Measurements from ENCODE around the gene MEIS3. TPM values are rescaled to one million over a fixed set of nuclear protein-coding genes. Genes with fewer than 3 reads are reported as not detected.

MEIS3 gene
- total RNA-seq, 5 donors from 2014 or later (not counting 1 experiment from before 2014, with no cell fraction given) = 0.32 to 0.69 (median 0.54) TPM; not detected in 2

DNA sequence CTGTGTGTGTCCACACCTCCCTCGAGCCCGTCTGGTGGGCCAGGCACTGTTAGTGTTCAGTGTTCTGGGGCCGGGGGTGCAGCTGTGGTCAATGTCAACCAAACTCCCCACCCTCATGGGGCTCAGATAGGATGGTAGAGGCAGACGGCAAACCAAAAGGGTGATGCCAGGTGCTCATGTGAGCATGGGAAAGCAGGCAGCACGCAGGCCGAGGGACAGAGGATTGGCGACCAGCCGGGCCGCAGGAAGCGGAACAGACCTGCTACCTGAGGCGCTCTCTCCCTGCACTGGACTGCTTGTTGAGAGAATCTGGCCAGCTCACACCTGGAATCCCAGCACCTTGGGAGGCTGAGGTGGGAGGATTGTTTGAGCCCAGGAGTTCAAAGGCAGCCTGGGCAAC is 41.1 kb downstream of the MEIS3 start:
- Histone ChIP-seq H3K4me3 (ENCODE audit: control insufficient read depth in 1 of 2, extremely low read depth in 1 of 2, low read length in 1 of 2) (no peak overlapping the region), H3K36me3 (ENCODE audit: control insufficient read depth in 2 of 2, extremely low read depth in 1 of 2, insufficient read depth in 1 of 2, low read length in 1 of 2) (peaks cover 45 to 74% of the 10 kb centered on the region in 2 donors), H3K27ac (ENCODE audit: low read length) (no peak overlapping the region), H3K4me1 (ENCODE audit: control insufficient read depth in 1 of 2, extremely low read depth in 1 of 2, insufficient read depth in 2 of 2, low read length in 2 of 2) (peaks cover 0 to 29% of the 10 kb centered on the region in 2 experiments), H3K27me3 (replicated peaks in 1 of 2; ENCODE audit: control insufficient read depth in 2 of 2, extremely low read depth in 1 of 2, insufficient read depth in 2 of 2, low read length in 1 of 2) (no peaks in the 10 kb centered on the region), H3K9me3 (no peaks in the 10 kb centered on the region)
- WGBS (ENCODE audit: insufficient coverage) = 92% methylated on average over 8 of the region's 11 CpGs
- Mint-ChIP-seq H3K4me3 (no peak overlapping the region), H3K27ac (no peak overlapping the region), H3K27me3 (no peaks in the 10 kb centered on the region), H3K36me3 (peaks cover 25% of the 10 kb centered on the region), H3K9me3 (no peaks in the 10 kb centered on the region), H3K4me1 (peaks cover 14 to 16% (median 15%) of the 10 kb centered on the region in 3 donors)
- ATAC-seq (replicated peaks in 1 of 4) (no peak), DNase-seq (no peak)
- POLR2A ChIA-PET = no interaction called here
- CTCF ChIA-PET = interaction anchor here in 1 of 2 donors (1.0 kb wide), 1 partner anchor 10 kb away, joined by 3 read pairs; no protein-coding TSS in a partner anchor

DNA sequence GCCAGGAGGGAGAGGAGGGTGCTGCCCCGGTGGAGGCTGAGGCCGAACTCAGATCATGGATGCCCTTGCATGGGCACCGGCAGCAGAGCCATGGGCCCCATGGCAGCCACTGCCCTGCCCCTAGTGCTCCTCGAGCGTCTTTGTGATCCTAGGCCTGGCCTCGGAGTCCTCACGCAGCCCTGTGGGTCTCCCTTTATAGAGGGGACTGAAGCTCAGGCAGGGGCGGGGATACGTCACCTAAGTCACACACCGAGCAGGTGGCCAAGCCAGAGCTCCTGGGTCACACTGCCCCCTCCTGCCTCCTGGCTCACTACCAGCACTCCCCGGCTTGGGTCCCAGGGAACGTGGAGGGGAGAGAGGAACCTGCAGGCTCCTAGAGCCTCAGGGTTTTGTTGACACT is 41.5 kb downstream of the MEIS3 start:
- Histone ChIP-seq H3K4me3 (ENCODE audit: control insufficient read depth in 1 of 2, extremely low read depth in 1 of 2, low read length in 1 of 2) (no peak overlapping the region), H3K27me3 (replicated peaks in 1 of 2; ENCODE audit: control insufficient read depth in 2 of 2, extremely low read depth in 1 of 2, insufficient read depth in 2 of 2, low read length in 1 of 2) (no peaks in the 10 kb centered on the region), H3K36me3 (ENCODE audit: control insufficient read depth in 2 of 2, extremely low read depth in 1 of 2, insufficient read depth in 1 of 2, low read length in 1 of 2) (peaks cover 45 to 78% of the 10 kb centered on the region in 2 donors), H3K9me3 (no peaks in the 10 kb centered on the region), H3K27ac (ENCODE audit: low read length) (no peak overlapping the region), H3K4me1 (ENCODE audit: control insufficient read depth in 1 of 2, extremely low read depth in 1 of 2, insufficient read depth in 2 of 2, low read length in 2 of 2) (peaks cover 0 to 29% of the 10 kb centered on the region in 2 experiments)
- WGBS (ENCODE audit: insufficient coverage) = 97% methylated on average over 5 of the region's 12 CpGs
- H3K4me3 Mint-ChIP-seq = no peak overlapping the region
- no peak overlapping the region for H3K27ac Mint-ChIP-seq
- H3K36me3 Mint-ChIP-seq = peaks cover 25% of the 10 kb centered on the region
- ChIA-PET CTCF (interaction anchor here in 1 of 2 donors (1.0 kb wide), 1 partner anchor 11 kb away, joined by 3 read pairs; no protein-coding TSS in a partner anchor), POLR2A (no interaction called here)
- DNase-seq = no peak
- H3K27me3 Mint-ChIP-seq = no peaks in the 10 kb centered on the region
- no peak for ATAC-seq (replicated peaks in 1 of 4)
- H3K9me3 Mint-ChIP-seq = no peaks in the 10 kb centered on the region
- H3K4me1 Mint-ChIP-seq = peaks cover 12 to 14% (median 13%) of the 10 kb centered on the region in 3 donors

DNA sequence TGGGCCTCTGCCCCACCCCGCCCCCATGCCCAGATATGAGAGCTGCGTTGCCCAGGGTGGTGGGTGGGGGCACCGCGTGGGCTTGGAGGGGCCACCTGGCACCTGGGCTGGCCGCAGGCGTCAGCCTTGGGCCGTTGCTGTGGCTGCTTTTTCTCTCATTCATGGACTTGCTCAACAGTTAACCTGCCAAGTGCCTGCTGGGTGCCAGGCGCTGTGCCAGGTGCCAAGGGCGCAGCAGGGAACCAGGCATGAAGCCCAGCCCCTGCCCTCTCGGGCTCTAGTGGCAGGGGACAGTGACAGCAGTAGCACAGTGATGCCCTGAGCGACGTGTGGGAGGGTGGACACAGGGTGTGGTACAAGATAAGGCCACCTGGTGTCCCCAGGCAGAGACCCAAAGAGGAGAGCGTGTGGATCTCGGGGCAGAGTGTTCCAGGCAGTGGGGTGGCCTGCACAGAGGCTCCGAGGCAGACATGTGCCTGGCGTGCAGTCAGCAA is 42.1 kb downstream of the MEIS3 start:
- H3K27ac Mint-ChIP-seq = no peak overlapping the region
- H3K4me3 ChIP-seq (ENCODE audit: control insufficient read depth in 1 of 2, extremely low read depth in 1 of 2, low read length in 1 of 2) = no peak overlapping the region
- H3K36me3 Mint-ChIP-seq = peaks cover 27% of the 10 kb centered on the region
- ATAC-seq (replicated peaks in 1 of 4) (no peak), DNase-seq (no peak)
- ChIA-PET POLR2A (no interaction called here), CTCF (no interaction called here)
- H3K9me3 Mint-ChIP-seq = no peaks in the 10 kb centered on the region
- no peaks in the 10 kb centered on the region for H3K9me3 ChIP-seq
- H3K4me1 Mint-ChIP-seq = peaks cover 10 to 11% (median 11%) of the 10 kb centered on the region in 3 donors
- H3K4me1 ChIP-seq (ENCODE audit: control insufficient read depth in 1 of 2, extremely low read depth in 1 of 2, insufficient read depth in 2 of 2, low read length in 2 of 2) = peaks cover 0 to 25% of the 10 kb centered on the region in 2 experiments
- H3K36me3 ChIP-seq (ENCODE audit: control insufficient read depth in 2 of 2, extremely low read depth in 1 of 2, insufficient read depth in 1 of 2, low read length in 1 of 2) = peaks cover 48 to 80% of the 10 kb centered on the region in 2 donors
- no peak overlapping the region for H3K4me3 Mint-ChIP-seq
- 97% methylated on average over 14 of the region's 16 CpGs for WGBS (ENCODE audit: insufficient coverage)
- no peak overlapping the region for H3K27ac ChIP-seq (ENCODE audit: low read length)
- H3K27me3 ChIP-seq (replicated peaks in 1 of 2; ENCODE audit: control insufficient read depth in 2 of 2, extremely low read depth in 1 of 2, insufficient read depth in 2 of 2, low read length in 1 of 2) = no peaks in the 10 kb centered on the region
- H3K27me3 Mint-ChIP-seq = no peaks in the 10 kb centered on the region

DNA sequence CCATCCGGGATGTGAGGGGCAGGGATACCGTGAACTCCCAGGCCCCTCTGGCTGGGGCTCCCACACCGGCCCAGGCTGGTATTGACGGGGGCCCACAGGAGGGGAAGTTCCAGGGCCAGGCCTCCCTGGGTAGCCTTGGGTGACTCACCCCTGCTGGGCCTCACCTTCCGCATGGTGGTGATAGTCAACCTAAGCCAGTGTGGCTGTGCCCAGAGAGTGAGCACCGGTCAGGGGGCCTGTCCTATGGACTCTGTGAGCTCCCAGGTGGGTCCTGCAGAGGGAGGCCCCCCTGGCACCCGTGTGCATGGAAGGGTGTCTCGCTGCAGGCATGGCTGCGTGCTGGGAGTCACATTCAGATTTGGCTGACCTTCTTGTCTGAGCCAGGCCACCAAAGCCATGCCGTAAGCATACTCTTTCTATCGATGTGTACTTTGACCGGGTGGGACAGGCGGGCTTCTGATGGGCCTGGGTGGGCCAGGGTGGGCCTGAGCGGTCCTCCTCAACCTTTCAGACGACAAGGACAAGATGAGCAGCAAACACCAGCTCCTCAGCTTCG is 42.7 kb downstream of the MEIS3 start:
- 95% methylated on average over 16 of the region's 16 CpGs for WGBS (ENCODE audit: insufficient coverage)
- no peak overlapping the region for H3K4me3 Mint-ChIP-seq
- H3K36me3 ChIP-seq (ENCODE audit: control insufficient read depth in 2 of 2, extremely low read depth in 1 of 2, insufficient read depth in 1 of 2, low read length in 1 of 2) = peaks cover 48 to 83% of the 10 kb centered on the region in 2 donors
- no peaks in the 10 kb centered on the region for H3K27me3 ChIP-seq (replicated peaks in 1 of 2; ENCODE audit: control insufficient read depth in 2 of 2, extremely low read depth in 1 of 2, insufficient read depth in 2 of 2, low read length in 1 of 2)
- no peak overlapping the region for H3K4me3 ChIP-seq (ENCODE audit: control insufficient read depth in 1 of 2, extremely low read depth in 1 of 2, low read length in 1 of 2)
- no peak for DNase-seq
- no peaks in the 10 kb centered on the region for H3K27me3 Mint-ChIP-seq
- H3K27ac ChIP-seq (ENCODE audit: low read length) = no peak overlapping the region
- H3K4me1 Mint-ChIP-seq = peaks cover 4 to 5% (median 5%) of the 10 kb centered on the region in 3 donors
- H3K36me3 Mint-ChIP-seq = peaks cover 28% of the 10 kb centered on the region
- CTCF ChIA-PET = no interaction called here
- H3K4me1 ChIP-seq (ENCODE audit: control insufficient read depth in 1 of 2, extremely low read depth in 1 of 2, insufficient read depth in 2 of 2, low read length in 2 of 2) = peaks cover 0 to 19% of the 10 kb centered on the region in 2 experiments
- ATAC-seq (replicated peaks in 1 of 4) = no peak
- no peak overlapping the region for H3K27ac Mint-ChIP-seq
- POLR2A ChIA-PET = no interaction called here
- H3K9me3 ChIP-seq = no peaks in the 10 kb centered on the region
- H3K9me3 Mint-ChIP-seq = no peaks in the 10 kb centered on the region

DNA sequence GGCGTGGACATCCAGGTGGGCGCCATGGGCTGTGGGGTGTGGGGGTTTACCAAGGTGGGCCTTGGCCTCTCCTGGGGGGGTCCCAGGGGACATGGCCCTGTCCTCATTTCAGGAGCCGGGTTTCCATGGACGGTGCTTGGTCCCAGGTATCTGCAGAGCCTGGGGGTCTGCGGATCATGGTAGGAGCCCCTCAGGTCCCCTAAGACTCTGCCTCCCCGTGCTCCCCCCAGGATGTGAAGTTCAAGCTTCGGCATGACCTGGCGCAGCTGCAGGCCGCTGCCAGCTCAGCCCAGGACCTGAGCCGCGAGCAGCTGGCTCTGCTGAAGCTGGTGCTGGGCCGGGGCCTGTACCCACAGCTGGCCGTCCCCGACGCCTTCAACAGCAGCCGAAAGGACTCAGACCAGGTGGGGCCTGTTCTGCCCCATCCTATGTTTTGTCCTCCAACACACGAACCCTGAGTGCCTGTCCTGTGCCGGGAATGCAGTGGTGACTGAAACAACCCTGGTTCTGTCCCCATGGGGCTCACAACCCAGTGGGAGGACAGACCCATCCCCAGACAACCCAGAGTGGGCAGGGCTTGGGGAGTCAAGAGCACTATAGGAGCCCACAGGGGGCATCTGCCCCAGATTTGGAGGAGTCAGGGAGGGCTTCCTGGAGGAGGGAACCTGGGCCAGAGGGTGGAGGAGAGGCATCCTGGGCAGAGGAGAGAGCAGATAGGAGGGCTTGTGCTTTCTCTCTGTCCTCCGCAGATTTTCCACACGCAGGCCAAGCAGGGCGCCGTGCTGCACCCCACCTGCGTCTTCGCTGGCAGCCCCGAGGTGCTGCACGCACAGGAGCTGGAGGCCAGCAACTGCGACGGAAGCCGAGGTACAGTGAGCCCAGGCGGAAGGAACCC is 43.4 kb downstream of the MEIS3 start:
- Mint-ChIP-seq H3K27ac (no peak overlapping the region), H3K4me3 (no peak overlapping the region), H3K36me3 (peaks cover 22% of the 10 kb centered on the region), H3K27me3 (no peaks in the 10 kb centered on the region), H3K9me3 (no peaks in the 10 kb centered on the region), H3K4me1 (no peaks in the 10 kb centered on the region)
- Histone ChIP-seq H3K27ac (ENCODE audit: low read length) (no peak overlapping the region), H3K9me3 (no peaks in the 10 kb centered on the region), H3K4me3 (ENCODE audit: control insufficient read depth in 1 of 2, extremely low read depth in 1 of 2, low read length in 1 of 2) (no peak overlapping the region), H3K4me1 (ENCODE audit: control insufficient read depth in 1 of 2, extremely low read depth in 1 of 2, insufficient read depth in 2 of 2, low read length in 2 of 2) (peaks cover 0 to 12% of the 10 kb centered on the region in 2 experiments), H3K36me3 (ENCODE audit: control insufficient read depth in 2 of 2, extremely low read depth in 1 of 2, insufficient read depth in 1 of 2, low read length in 1 of 2) (peaks cover 46 to 81% of the 10 kb centered on the region in 2 donors), H3K27me3 (replicated peaks in 1 of 2; ENCODE audit: control insufficient read depth in 2 of 2, extremely low read depth in 1 of 2, insufficient read depth in 2 of 2, low read length in 1 of 2) (no peaks in the 10 kb centered on the region)
- WGBS (ENCODE audit: insufficient coverage) = 96% methylated on average over 30 of the region's 30 CpGs
- DNase-seq = no peak
- ATAC-seq (replicated peaks in 1 of 4) = no peak
- CTCF ChIA-PET = no interaction called here
- POLR2A ChIA-PET = no interaction called here

DNA sequence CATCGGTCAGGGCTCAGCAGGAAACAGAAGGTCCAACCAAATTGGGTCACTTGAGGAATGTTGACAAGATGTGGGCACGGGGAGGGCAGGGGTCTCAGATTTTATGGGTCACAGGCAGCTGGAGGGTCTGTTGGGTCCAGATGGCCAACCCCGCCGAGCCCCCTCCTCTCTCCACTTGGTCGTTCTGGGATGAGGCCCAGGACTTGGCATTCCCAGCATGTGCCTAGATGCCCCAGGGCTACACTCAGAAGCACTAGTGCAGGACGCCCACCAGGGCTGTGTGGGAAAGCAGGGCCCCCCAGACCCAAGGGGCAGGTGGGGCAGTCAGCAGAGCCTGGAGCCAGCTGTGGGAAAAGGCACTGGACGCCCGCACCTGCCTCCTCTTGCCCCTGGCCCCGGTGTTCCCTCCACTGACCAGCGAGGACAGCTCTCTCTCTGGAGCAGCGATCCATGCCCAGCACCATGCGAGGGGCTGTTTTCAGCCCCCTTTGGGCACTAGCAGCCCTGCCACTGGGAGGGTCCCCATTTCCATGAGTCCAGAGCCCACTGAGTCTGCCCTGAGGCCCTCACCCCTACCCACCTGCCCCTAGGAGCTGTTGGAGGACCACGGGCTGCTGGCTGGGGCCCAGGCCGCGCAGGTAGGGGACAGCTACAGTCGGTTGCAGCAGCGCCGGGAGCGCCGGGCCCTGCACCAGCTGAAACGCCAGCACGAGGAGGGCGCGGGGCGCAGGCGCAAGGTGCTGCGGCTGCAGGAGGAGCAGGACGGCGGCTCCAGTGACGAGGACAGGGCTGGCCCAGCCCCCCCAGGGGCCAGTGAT is 44.2 kb downstream of the MEIS3 start:
- H3K4me1 Mint-ChIP-seq = no peaks in the 10 kb centered on the region
- no peak for DNase-seq
- ChIA-PET POLR2A (no interaction called here), CTCF (no interaction called here)
- ATAC-seq (replicated peaks in 1 of 4) = no peak
- Histone ChIP-seq H3K4me1 (ENCODE audit: control insufficient read depth in 1 of 2, extremely low read depth in 1 of 2, insufficient read depth in 2 of 2, low read length in 2 of 2) (peaks cover 0 to 5% of the 10 kb centered on the region in 2 experiments), H3K27ac (ENCODE audit: low read length) (no peak overlapping the region), H3K4me3 (ENCODE audit: control insufficient read depth in 1 of 2, extremely low read depth in 1 of 2, low read length in 1 of 2) (no peak overlapping the region), H3K27me3 (replicated peaks in 1 of 2; ENCODE audit: control insufficient read depth in 2 of 2, extremely low read depth in 1 of 2, insufficient read depth in 2 of 2, low read length in 1 of 2) (no peaks in the 10 kb centered on the region), H3K36me3 (ENCODE audit: control insufficient read depth in 2 of 2, extremely low read depth in 1 of 2, insufficient read depth in 1 of 2, low read length in 1 of 2) (peaks cover 38 to 78% of the 10 kb centered on the region in 2 donors), H3K9me3 (no peaks in the 10 kb centered on the region)
- no peak overlapping the region for H3K27ac Mint-ChIP-seq
- H3K4me3 Mint-ChIP-seq = no peak overlapping the region
- H3K36me3 Mint-ChIP-seq = peaks cover 25% of the 10 kb centered on the region
- no peaks in the 10 kb centered on the region for H3K9me3 Mint-ChIP-seq
- H3K27me3 Mint-ChIP-seq = no peaks in the 10 kb centered on the region
- 98% methylated on average over 28 of the region's 30 CpGs for WGBS (ENCODE audit: insufficient coverage)

Measured in T-cell (primary cell).